ENCODE data around the gene ARID4A.

GRCh38 chr14:58288106-58288792 is 10.1 kb upstream of the ARID4A start:
- TF ChIP-seq CTCF (IDR thresholded peaks at IDR 0.05; ENCODE audit: borderline replicate concordance, extremely low read depth, low read length, poor library complexity, severe bottlenecking) (no peak), EZH2 (IDR thresholded peaks at IDR 0.05; ENCODE audit: borderline replicate concordance, low read depth, low read length, severe bottlenecking) (no peak)

Measured in DND-41 (cell line).